B cell (primary cell): ENCODE measurements around the gene PMPCA. TPM values are rescaled to one million over a fixed set of nuclear protein-coding genes. Genes with fewer than 3 reads are reported as not detected.

ENCODE experiments used
- ATAC-seq: fragments of 200-7000 bp; cut with Tn5 transposase; one replicate; pipeline ENCODE4 v1.10.0; 2021; ENCODE audit warnings: low read depth, mild to moderate bottlenecking, moderate number of reproducible peaks, moderate library complexity
- CTCF ChIA-PET: fragments of 350-600 bp; sonication (Branson Sonifier 250); formaldehyde crosslinking; loops from one replicate; lab custom pipeline; 2021; ENCODE audit warnings: antibody characterized with exemption, inconsistent platforms; lab: Charles Lee
- POLR2A ChIA-PET: fragments of 350-600 bp; sonication (Branson Sonifier 250); formaldehyde crosslinking; loops from one replicate; lab custom pipeline; 2021; ENCODE audit warnings: antibody characterized with exemption; lab: Charles Lee
- DNase-seq: peaks from one replicate; pipeline ENCODE4 v3.0.0; 2013
- H2AFZ ChIP-seq: 2 replicates; pipeline ENCODE4 v1.6.1; 2012; ENCODE audit warnings: mild to moderate bottlenecking, low read depth, low read length; ENCODE audit not compliant: insufficient read depth, poor library complexity, severe bottlenecking
- H3K27ac ChIP-seq, 2 donors: 1 replicate in 1 of 2; 2 replicates in 1 of 2; pipeline ENCODE4 v1.5.1; 2012 to 2013; ENCODE audit warnings: low read length in 2 of 2, mild to moderate bottlenecking in 2 of 2, moderate library complexity in 1 of 2
- H3K27me3 ChIP-seq, 4 experiments: fragments of 200-600 bp in 1 of 4; sonication (generic) in 1 of 4; replicated peaks in 1 of 4; 1 replicate in 2 of 4; 2 replicates in 2 of 4; pipeline versions ENCODE4 v1.6.1 to v1.7.0; 2013 to 2016; ENCODE audit warnings: low read length in 3 of 4, mild to moderate bottlenecking in 2 of 4, mixed read lengths in 1 of 4, moderate library complexity in 1 of 4; ENCODE audit not compliant: insufficient read depth in 4 of 4, control insufficient read depth in 3 of 4; ENCODE audit errors: control extremely low read depth in 1 of 4
- H3K36me3 ChIP-seq, 2 experiments: replicated peaks in 1 of 2; 1 replicate in 1 of 2; 2 replicates in 1 of 2; pipeline versions ENCODE4 v1.6.1 to v1.7.1; 2013; ENCODE audit warnings: low read length in 1 of 2; ENCODE audit not compliant: insufficient read depth in 2 of 2, control insufficient read depth in 1 of 2; ENCODE audit errors: control extremely low read depth in 1 of 2, extremely low read depth in 1 of 2
- H3K4me1 ChIP-seq, 2 donors: fragments of 200-600 bp in 1 of 2; sonication (generic) in 1 of 2; 1 replicate in 1 of 2; 2 replicates in 1 of 2; pipeline versions ENCODE4 v1.5.1 to v1.6.1; 2013 to 2017; ENCODE audit warnings: low read length in 2 of 2; ENCODE audit not compliant: control insufficient read depth in 2 of 2, insufficient read depth in 2 of 2
- H3K4me2 ChIP-seq: replicated peaks from 2 replicates; pipeline ENCODE3; 2012; ENCODE audit warnings: mild to moderate bottlenecking, low read depth, low read length; ENCODE audit not compliant: poor library complexity, severe bottlenecking
- H3K4me3 ChIP-seq, 5 experiments: fragments of 200-600 bp in 1 of 5; sonication (generic) in 1 of 5; 1 replicate in 3 of 5; 2 replicates in 2 of 5; pipeline versions ENCODE4 v1.5.1 to v1.7.0; 2011 to 2016; ENCODE audit warnings: low read length in 4 of 5, mild to moderate bottlenecking in 4 of 5, low read depth in 2 of 5, control low read depth in 1 of 5, moderate library complexity in 1 of 5; ENCODE audit not compliant: insufficient read depth in 1 of 5; ENCODE audit errors: control extremely low read depth in 1 of 5, extremely low read depth in 1 of 5
- H3K79me2 ChIP-seq: fragments of 200-600 bp; sonication (generic); one replicate; pipeline ENCODE4 v1.6.0; 2016; ENCODE audit warnings: low read length; ENCODE audit not compliant: control insufficient read depth, insufficient read depth
- H3K9ac ChIP-seq: fragments of 200-600 bp; sonication (generic); 2 replicates; pipeline ENCODE4 v1.6.1; 2017; ENCODE audit warnings: mild to moderate bottlenecking, low read length, moderate library complexity
- H3K9me3 ChIP-seq, 3 donors: one replicate each; pipeline versions ENCODE4 v1.6.1 to v1.7.1; 2013; ENCODE audit warnings: low read length in 2 of 3; ENCODE audit not compliant: control insufficient read depth in 2 of 3, insufficient read depth in 1 of 3; ENCODE audit errors: control extremely low read depth in 1 of 3
- H4K20me1 ChIP-seq: 2 replicates; pipeline ENCODE4 v1.6.0; 2012; ENCODE audit warnings: mild to moderate bottlenecking, low read length; ENCODE audit not compliant: insufficient read depth, control insufficient read depth, poor library complexity, severe bottlenecking
- H3K27ac Mint-ChIP-seq: one replicate; pipeline ENCODE4 v1.8.0; 2021; ENCODE audit warnings: mixed read lengths
- H3K27me3 Mint-ChIP-seq: one replicate; pipeline ENCODE4 v1.8.0; 2021; ENCODE audit warnings: mixed read lengths
- H3K4me1 Mint-ChIP-seq: one replicate; pipeline ENCODE4 v1.8.0; 2021; ENCODE audit warnings: mixed read lengths
- H3K4me3 Mint-ChIP-seq: one replicate; pipeline ENCODE4 v1.8.0; 2021; ENCODE audit warnings: mixed read lengths
- H3K9me3 Mint-ChIP-seq: one replicate; pipeline ENCODE4 v1.8.0; 2022; ENCODE audit warnings: mixed read lengths; ENCODE audit not compliant: insufficient read depth
- CTCF ChIP-seq: fragments of 200-600 bp; IDR thresholded peaks from one replicate; pipeline ENCODE4 v1.8.0; 2022; ENCODE audit warnings: antibody characterized with exemption, mild to moderate bottlenecking
- EZH2 ChIP-seq: IDR thresholded peaks from 2 replicates; pipeline ENCODE4 v1.6.1; 2012; ENCODE audit warnings: borderline replicate concordance, low read depth, mild to moderate bottlenecking, moderate library complexity, low read length; ENCODE audit not compliant: insufficient read depth, poor library complexity, severe bottlenecking
- WGBS: methylation state at CpG from one replicate; pipeline ENCODE4 v1.1.5; 2013; ENCODE audit warnings: missing lambda C conversion rate; ENCODE audit not compliant: insufficient coverage; 5-methylcytosine and 5-hydroxymethylcytosine counted together
- intact Hi-C: fragments of 100-400 bp; cut with micrococcal nuclease; formaldehyde crosslinking; loops from one replicate; pipeline ENCODE4 v1.10.0; 2022
- polyA plus RNA-seq: library from polyadenylated mRNA; depleted of rRNA; stranded (reverse); fragments of >200 nt; gene quantifications from 2 replicates; pipeline ENCODE4 v1.2.3, GENCODE V29; 2012
- total RNA-seq, 2 donors: library from RNA; stranded (reverse); fragments of 120-200 nt in 1 of 2; gene quantifications; 1 replicate in 1 of 2; 2 replicates in 1 of 2; pipeline versions ENCODE4 v1.2.3 to v1.2.4, GENCODE V29; 2013 to 2022

PMPCA gene
- total and polyA plus RNA-seq, 2 donors (not counting 1 experiment from before 2014, with no cell fraction given): 64.4 to 72.2 TPM

GRCh38 chr9:136467766-136468165 is 57.3 kb downstream of the PMPCA start:
- Histone ChIP-seq H3K4me2 (no peak overlapping the region), H3K4me3 (no peak overlapping the region), H3K9ac (no peak overlapping the region), H3K4me1 (no peaks in the 10 kb centered on the region), H2AFZ (no peak overlapping the region), H4K20me1 (peaks cover 77% of the 10 kb centered on the region), H3K36me3 (peaks cover 2 to 94% of the 10 kb centered on the region in 2 experiments), H3K9me3 (no peaks in the 10 kb centered on the region), H3K27me3 (no peaks in the 10 kb centered on the region), H3K79me2 (peaks cover 97% of the 10 kb centered on the region), H3K27ac (no peak overlapping the region)
- ChIA-PET POLR2A (no interaction called here), CTCF (interaction anchor here (0.6 kb wide), 1 partner anchor 13 kb away, joined by 4 read pairs; no protein-coding TSS in a partner anchor)
- no peaks in the 10 kb centered on the region for H3K4me1 Mint-ChIP-seq
- no peak overlapping the region for H3K27ac Mint-ChIP-seq
- ATAC-seq (no peak), DNase-seq (no peak)
- intact Hi-C loops: no loop called here
- H3K27me3 Mint-ChIP-seq: no peaks in the 10 kb centered on the region
- no peak overlapping the region for H3K4me3 Mint-ChIP-seq
- WGBS: over 99% methylated on average over 12 of the region's 15 CpGs
- H3K9me3 Mint-ChIP-seq: no peaks in the 10 kb centered on the region
- no peak for TF ChIP-seq CTCF
- TF ChIP-seq EZH2: no peak

GRCh38 chr9:136470356-136470755 is 59.9 kb downstream of the PMPCA start:
- WGBS: over 99% methylated on average over 11 of the region's 11 CpGs
- Mint-ChIP-seq H3K9me3 (no peaks in the 10 kb centered on the region), H3K27me3 (no peaks in the 10 kb centered on the region), H3K4me3 (no peak overlapping the region), H3K4me1 (no peaks in the 10 kb centered on the region), H3K27ac (no peak overlapping the region)
- peaks cover 86% of the 10 kb centered on the region for H4K20me1 ChIP-seq
- H3K36me3 ChIP-seq: peaks cover 0 to 92% of the 10 kb centered on the region in 2 experiments
- no peaks in the 10 kb centered on the region for H3K27me3 ChIP-seq
- no peaks in the 10 kb centered on the region for H3K9me3 ChIP-seq
- no peak overlapping the region for H2AFZ ChIP-seq
- H3K79me2 ChIP-seq: peaks cover 98% of the 10 kb centered on the region
- no peak overlapping the region for H3K27ac ChIP-seq
- no peaks in the 10 kb centered on the region for H3K4me1 ChIP-seq
- intact Hi-C loops: no loop called here
- ChIA-PET CTCF (no interaction called here), POLR2A (no interaction called here)
- ATAC-seq (no peak), DNase-seq (no peak)
- TF ChIP-seq EZH2: no peak
- H3K4me2 ChIP-seq: no peak overlapping the region
- no peak overlapping the region for H3K4me3 ChIP-seq
- H3K9ac ChIP-seq: no peak overlapping the region
